GM12878 (cell line): ENCODE measurements around the gene CERT1. TPM values are rescaled to one million over a fixed set of nuclear protein-coding genes. Genes with fewer than 3 reads are reported as not detected.

ENCODE experiments used
- ATAC-seq: fragments of 200-7000 bp; cut with Tn5 transposase; 3 replicates; pipeline ENCODE4 v1.9.1; 2020; ENCODE audit warnings: mild to moderate bottlenecking, moderate library complexity
- BruUV-seq: library from RNA; stranded (reverse); fragments of 400-500 nt; replicated peaks from 2 replicates; lab custom pipeline; 2021; lab: Mats Ljungman, UMichigan
- CTCF ChIA-PET: fragments of 300-600 bp; sonication (Branson Sonifier 250); formaldehyde crosslinking; extraction: SDS; loops from one replicate; lab custom pipeline; 2021; ENCODE audit warnings: inconsistent platforms; lab: Yijun Ruan, JAX
- POLR2A ChIA-PET: fragments of 350-600 bp; formaldehyde crosslinking; extraction: SDS; loops from one replicate; lab custom pipeline; 2021; ENCODE audit warnings: inconsistent platforms; lab: Charles Lee
- RAD21 ChIA-PET: fragments of 300-600 bp; sonication (Branson Sonifier 250); formaldehyde crosslinking; loops from one replicate; lab custom pipeline; 2023; ENCODE audit warnings: antibody characterized with exemption; ENCODE audit not compliant: unreplicated experiment; lab: Charles Lee
- SMC1A ChIA-PET: fragments of 300-600 bp; sonication (Branson Sonifier 250); formaldehyde crosslinking; loops from one replicate; lab custom pipeline; 2023; ENCODE audit not compliant: unreplicated experiment, uncharacterized antibody; lab: Charles Lee
- DNase-seq: peaks from one replicate; pipeline ENCODE4 v3.0.0-alpha.2; 2011; ENCODE audit warnings: low read depth, low spot score
- FAIRE-seq: peaks from 3 replicates; lab custom pipeline; 2011; peaks lifted over from hg19 to GRCh38; lab: Jason Lieb, UNC
- H2AFZ ChIP-seq: 2 replicates; pipeline ENCODE4 v1.6.0; 2011; ENCODE audit warnings: low read depth, low read length, control low read depth; ENCODE audit not compliant: control insufficient read depth
- H3K27ac ChIP-seq: 2 replicates; pipeline ENCODE4 v1.5.1; 2011; ENCODE audit warnings: control low read depth; ENCODE audit not compliant: control insufficient read depth, insufficient read depth
- H3K27me3 ChIP-seq, 2 experiments: replicated peaks in 1 of 2; 2 replicates each; pipeline versions ENCODE4 v1.6.0 to v1.6.1; 2011; ENCODE audit warnings: low read length in 1 of 2; ENCODE audit not compliant: control insufficient read depth in 2 of 2, insufficient read depth in 2 of 2
- H3K36me3 ChIP-seq, 2 experiments: 2 replicates each; pipeline ENCODE4 v1.5.1; 2011; ENCODE audit warnings: low read length in 1 of 2; ENCODE audit not compliant: control insufficient read depth in 2 of 2, insufficient read depth in 2 of 2
- H3K4me1 ChIP-seq: 2 replicates; pipeline ENCODE4 v1.6.1; 2011; ENCODE audit warnings: mild to moderate bottlenecking, low read length, moderate library complexity, mixed read lengths; ENCODE audit not compliant: control insufficient read depth, insufficient read depth
- H3K4me2 ChIP-seq: 2 replicates; pipeline ENCODE4 v1.6.0; 2011; ENCODE audit warnings: control low read depth; ENCODE audit not compliant: control insufficient read depth, insufficient read depth
- H3K4me3 ChIP-seq: fragments of 200-600 bp; sonication (generic); 2 replicates; pipeline ENCODE4 v1.5.1; 2016
- H3K79me2 ChIP-seq: 2 replicates; pipeline ENCODE4 v1.6.0; 2011; ENCODE audit warnings: low read length; ENCODE audit not compliant: control insufficient read depth, insufficient read depth
- H3K9ac ChIP-seq: 2 replicates; pipeline ENCODE4 v1.8.0; 2011; ENCODE audit warnings: low read length, control low read depth, mixed read lengths; ENCODE audit not compliant: control insufficient read depth, insufficient read depth
- H3K9me3 ChIP-seq: replicated peaks from 3 replicates; pipeline ENCODE4 v1.5.1; 2011; ENCODE audit warnings: mild to moderate bottlenecking, low read length; ENCODE audit not compliant: control insufficient read depth, insufficient read depth
- H4K20me1 ChIP-seq: 2 replicates; pipeline ENCODE4 v1.6.0; 2011; ENCODE audit not compliant: control insufficient read depth, insufficient read depth
- CEBPZ ChIP-seq: fragments of 150-350 bp; IDR thresholded peaks from 2 replicates; pipeline ENCODE4 v1.6.1; 2016; ENCODE audit warnings: low read depth, low read length
- HSF1 ChIP-seq: fragments of 150-350 bp; IDR thresholded peaks from 2 replicates; pipeline ENCODE4 v1.6.1; 2014; ENCODE audit warnings: mild to moderate bottlenecking, low read depth, low read length
- SRF ChIP-seq, 2 experiments: IDR thresholded peaks; 2 replicates each; pipeline ENCODE4 v1.6.1; 2011; ENCODE audit warnings: low read depth in 2 of 2, low read length in 2 of 2, mild to moderate bottlenecking in 1 of 2, moderate library complexity in 1 of 2
- TBL1XR1 ChIP-seq: IDR thresholded peaks from 2 replicates; pipeline ENCODE4 v1.6.1; 2012; ENCODE audit warnings: low read depth, low read length, improper control_type of control experiment
- TCF12 ChIP-seq: IDR thresholded peaks from 2 replicates; pipeline ENCODE4 v1.6.1; 2011; ENCODE audit warnings: low read depth, mild to moderate bottlenecking, low read length
- ZBED1 ChIP-seq: IDR thresholded peaks from 2 replicates; pipeline ENCODE4 v1.6.1; 2016; ENCODE audit warnings: borderline replicate concordance
- ZNF217 ChIP-seq: fragments of 450-650 bp; IDR thresholded peaks from 2 replicates; pipeline ENCODE4 v1.6.1; 2017; ENCODE audit warnings: antibody characterized with exemption, mild to moderate bottlenecking
- ZNF622 ChIP-seq: fragments of 450-650 bp; IDR thresholded peaks from 2 replicates; pipeline ENCODE4 v1.6.1; 2017; ENCODE audit warnings: mild to moderate bottlenecking, inconsistent platforms
- ZZZ3 ChIP-seq: IDR thresholded peaks from 2 replicates; pipeline ENCODE4 v1.6.1; 2011; ENCODE audit warnings: low read depth; ENCODE audit not compliant: control insufficient read depth, insufficient read length
- WGBS: methylation state at CpG from one replicate; pipeline ENCODE4 v1.1.6; 2016; ENCODE audit warnings: low lambda C conversion rate; ENCODE audit not compliant: insufficient replicate concordance, insufficient coverage; ENCODE audit errors: missing lambda C conversion rate; 5-methylcytosine and 5-hydroxymethylcytosine counted together
- in situ Hi-C: fragments of 300-500 bp; cut with MboI; formaldehyde crosslinking; loops from 9 replicates; pipeline ENCODE4 v1.14.3; 2018; ENCODE audit warnings: mixed read lengths
- intact Hi-C: fragments of 100-400 bp; cut with micrococcal nuclease; formaldehyde crosslinking; loops from one replicate; pipeline ENCODE4 v1.14.2; 2022; ENCODE audit not compliant: unreplicated experiment
- polyA plus RNA-seq, 11 experiments: library from polyadenylated mRNA; depleted of rRNA in 4 of 11; unstranded in 6 of 11; stranded (reverse) in 5 of 11; fragments of >200 nt; fragmentation: Nextera tagmentation in 4 of 11; fragmentation: Illumina TruSeq in 1 of 11; extraction: Ambion mirVana in 4 of 11; extraction: Trizol in 1 of 11; gene quantifications; 1 replicate in 1 of 11; 2 replicates in 10 of 11; pipeline versions ENCODE4 v1.2.1 to v1.2.3, GENCODE V29; 2011 to 2016; ENCODE audit warnings: inconsistent platforms in 2 of 11, missing spikeins in 2 of 11, low read depth in 1 of 11
- total RNA-seq, 4 experiments: library from RNA; depleted of rRNA in 3 of 4; stranded (reverse); fragments of >200 nt in 3 of 4; fragmentation: Illumina TruSeq in 1 of 4; extraction: Trizol in 1 of 4; gene quantifications; 2 replicates each; pipeline versions ENCODE4 v1.2.1 to v1.2.3, GENCODE V29; 2013 to 2021

Gene CERT1
- total and polyA plus RNA-seq, 10 of the 15 experiments (the other 5 are each of a cell fraction or from before 2014, with no cell fraction given) = 7.7 to 36.7 (median 25.6) TPM

DNA sequence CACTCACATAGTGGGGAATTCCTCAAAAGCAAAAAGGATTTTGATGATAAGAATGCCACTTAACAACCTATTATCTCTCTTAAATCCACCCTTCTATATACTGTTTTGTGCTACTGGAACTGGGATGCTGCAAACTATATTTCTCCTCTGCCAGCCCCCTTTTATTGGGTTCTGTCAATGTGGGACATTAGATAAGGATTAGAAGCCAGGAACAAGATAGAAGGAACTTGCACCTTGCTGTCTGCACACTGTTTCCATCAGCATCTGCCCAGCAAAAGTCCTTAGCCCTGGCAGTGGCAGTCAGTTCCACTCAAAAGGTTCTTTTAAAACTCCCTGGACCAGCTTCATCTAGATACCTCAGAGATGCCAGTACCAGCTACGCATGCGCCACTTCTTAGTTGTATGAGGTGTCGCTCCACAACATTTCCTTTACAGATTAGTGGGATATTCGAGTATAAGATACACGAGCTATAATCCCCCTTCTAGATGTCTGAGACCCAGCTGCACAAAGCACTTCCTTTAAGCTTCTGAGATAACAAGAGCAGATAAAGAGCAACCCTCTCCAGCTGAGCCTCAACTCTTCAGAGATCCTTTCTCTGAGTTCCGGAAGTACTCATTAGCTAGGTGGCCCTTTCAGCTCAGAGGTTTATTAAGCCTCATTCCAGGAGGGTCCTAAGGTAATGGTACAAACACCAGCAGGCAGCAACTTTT, 45.3 kb downstream of the CERT1 start:
- in situ Hi-C loops (no loop called here), intact Hi-C loops (no loop called here)
- Histone ChIP-seq H3K79me2 (peaks cover 57% of the 10 kb centered on the region), H2AFZ (no peak overlapping the region), H3K9ac (no peak overlapping the region), H3K36me3 (peaks cover 3% of the 10 kb centered on the region in 2 experiments; a peak in 3 of 4 replicates), H3K4me1 (peaks cover 8% of the 10 kb centered on the region), H3K4me3 (no peak overlapping the region), H3K27ac (no peak overlapping the region), H4K20me1 (peaks cover 2% of the 10 kb centered on the region; the same call in 1 of the 2 replicates), H3K4me2 (no peak overlapping the region), H3K27me3 (no peaks in the 10 kb centered on the region), H3K9me3 (peaks cover 22% of the 10 kb centered on the region)
- CTCF ChIA-PET = interaction anchor here (0.7 to 1.1 kb wide), 2 partner anchors 15 to 21 kb away, joined by 3 read pairs; no protein-coding TSS in a partner anchor
- DNase-seq (no peak), ATAC-seq (no peak), FAIRE-seq (no peak)
- no peak for TF ChIP-seq TBL1XR1
- TF ChIP-seq TCF12 = no peak
- TF ChIP-seq ZZZ3 = no peak
- TF ChIP-seq ZNF622 = no peak
- no peak for TF ChIP-seq ZNF217
- TF ChIP-seq ZBED1 = no peak
- no peak for TF ChIP-seq HSF1
- no peak for TF ChIP-seq SRF (IDR thresholded peaks at IDR 0.05; ENCODE audit: low read depth in 2 of 2, low read length in 2 of 2)
- no peak for TF ChIP-seq CEBPZ
- SMC1A ChIA-PET = interaction anchor here (1.0 to 2.0 kb wide), 6 partner anchors 10 to 43 kb away, joined by 3 to 10 read pairs (median 4); no protein-coding TSS in a partner anchor
- no TSS peak for BruUV-seq
- RAD21 ChIA-PET = interaction anchor here (0.6 to 1.0 kb wide), 3 partner anchors 17 to 114 kb away, joined by 3 read pairs; no protein-coding TSS in a partner anchor
- 97% methylated on average over 6 of the region's 6 CpGs for WGBS
- POLR2A ChIA-PET = no interaction called here
